Hematopoietic multipotent progenitor cell (in vitro differentiated cells): ENCODE results near the gene SEPTIN10. TPM values are rescaled to one million over a fixed set of nuclear protein-coding genes. Genes with fewer than 3 reads are reported as not detected.
"Not testable (repeated sequence)": the region's sequence is repeated elsewhere in the genome, so short reads cannot be mapped to it uniquely, and the experiment has no call there.

Experiments
- DNase-seq, 3 donors: peaks; one replicate each; pipeline ENCODE4 v3.0.0-alpha.2; 2011 to 2015; ENCODE audit warnings: low read depth in 2 of 3, low spot score in 2 of 3
- total RNA-seq: library from RNA; depleted of rRNA; stranded (reverse); fragments of >200 nt; gene quantifications from one replicate; pipeline ENCODE4 v1.2.3, GENCODE V29; 2012

The SEPTIN10 gene
- total RNA-seq, 1 donor, result 0.27 TPM

DNA sequence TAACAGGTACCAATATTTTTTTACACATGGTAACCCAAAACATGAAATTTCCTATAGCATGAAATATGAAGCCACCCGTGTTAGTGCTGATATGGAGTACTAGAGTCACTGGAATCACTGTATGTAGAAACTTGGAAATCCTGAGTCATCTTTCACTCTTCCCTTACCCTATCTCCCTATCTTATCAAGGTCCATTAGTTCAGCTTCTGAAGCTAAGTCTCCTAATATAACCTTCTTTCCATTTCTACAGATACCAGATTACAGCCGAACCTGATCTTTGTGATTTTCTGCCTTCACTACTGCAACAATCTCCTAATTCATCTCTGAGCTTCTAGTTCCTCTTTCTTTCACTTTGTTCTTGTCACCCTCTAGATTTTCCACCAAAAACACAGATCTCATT is 59.0 kb downstream of the SEPTIN10 start:
- DNase-seq, result peak in 1 of 3 donors; percentile 28

DNA sequence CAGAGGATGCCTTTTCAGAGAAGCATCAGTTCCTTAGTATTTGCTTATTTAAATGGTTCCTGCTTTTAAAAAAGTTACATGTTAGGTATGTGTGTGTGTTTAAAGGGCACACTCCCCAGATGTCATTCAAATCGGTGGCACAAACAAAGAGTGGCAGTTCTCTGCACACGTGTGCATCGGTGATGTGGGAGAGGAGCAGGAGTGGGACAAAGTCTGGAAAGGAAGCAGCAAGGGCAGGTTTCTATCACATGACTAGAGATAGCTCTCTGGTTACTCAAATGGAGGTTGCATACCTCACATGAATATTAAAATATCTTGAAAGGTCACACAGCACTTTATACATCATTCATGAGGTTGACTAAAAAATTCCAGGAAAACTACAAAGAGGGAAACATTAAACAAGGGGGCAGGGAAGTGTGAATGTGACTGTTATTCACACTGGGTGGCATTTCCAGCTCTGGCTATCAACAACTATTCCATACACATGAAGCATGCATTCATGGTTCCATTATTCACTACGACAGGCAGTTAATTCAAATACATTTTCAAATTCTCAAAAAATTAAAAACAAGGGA is 64.7 kb downstream of the SEPTIN10 start:
- no peak for DNase-seq

DNA sequence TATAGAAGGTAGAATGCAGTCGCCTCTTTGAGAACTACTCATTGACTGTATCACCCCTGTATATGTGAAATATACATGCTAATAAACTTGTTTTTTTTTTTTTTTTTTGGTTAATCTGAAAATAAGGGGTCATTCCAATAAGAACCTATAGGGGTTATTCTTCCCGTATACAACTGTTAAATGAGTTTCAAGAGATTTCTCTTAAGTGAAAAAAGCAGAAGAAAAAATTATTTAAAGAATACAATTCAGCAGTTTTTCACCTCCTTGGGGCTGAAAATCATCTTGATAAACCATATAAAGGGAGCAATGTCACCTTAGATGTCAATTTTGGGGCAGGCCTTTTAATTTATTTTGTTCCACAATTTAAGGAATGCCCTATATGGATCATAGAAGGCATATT is 66.5 kb downstream of the SEPTIN10 start:
- no peak for DNase-seq

DNA sequence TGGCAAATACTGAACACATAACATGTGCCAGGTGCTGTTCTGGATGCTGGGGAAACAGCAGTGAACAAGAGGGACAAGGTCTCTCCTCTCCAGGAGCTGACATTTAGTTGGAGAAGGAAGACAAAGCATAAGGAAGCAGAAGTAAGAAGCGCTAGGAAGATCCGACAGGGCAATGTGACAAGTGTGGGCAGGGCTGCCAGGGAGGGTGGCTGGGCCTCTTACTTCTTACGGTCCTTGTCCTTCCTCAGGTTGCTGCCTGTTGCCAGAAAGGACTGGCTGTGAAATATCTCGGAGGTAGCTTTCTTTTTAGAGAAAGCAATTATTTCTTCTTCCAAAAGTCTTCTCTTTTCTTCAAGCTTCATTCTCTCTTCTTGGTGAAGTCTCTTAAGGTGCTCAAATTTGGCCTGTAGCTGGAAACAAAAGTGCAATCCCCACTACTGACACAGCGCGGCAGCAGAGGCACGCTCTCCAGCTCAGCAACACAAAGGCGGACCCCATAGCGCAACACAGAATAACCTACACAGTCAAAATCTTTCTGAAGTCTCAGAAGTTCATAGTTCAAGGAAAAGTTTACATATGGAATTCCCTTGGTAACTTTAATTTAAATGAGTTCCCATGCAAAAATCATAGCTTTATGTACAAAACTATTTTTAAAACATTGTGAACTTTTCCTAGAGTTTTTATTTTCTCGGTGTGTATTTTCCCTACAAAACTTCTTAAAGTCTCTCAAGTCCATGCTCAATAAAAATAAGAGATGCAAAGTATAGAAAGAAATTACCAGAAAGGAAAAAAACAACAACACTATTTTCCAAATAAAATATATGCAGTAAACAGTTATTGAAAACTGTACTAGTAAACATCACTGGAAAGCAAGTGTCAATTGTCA is 67.7 kb downstream of the SEPTIN10 start:
- peak; percentile 17 to 74 (median 51) for DNase-seq

DNA sequence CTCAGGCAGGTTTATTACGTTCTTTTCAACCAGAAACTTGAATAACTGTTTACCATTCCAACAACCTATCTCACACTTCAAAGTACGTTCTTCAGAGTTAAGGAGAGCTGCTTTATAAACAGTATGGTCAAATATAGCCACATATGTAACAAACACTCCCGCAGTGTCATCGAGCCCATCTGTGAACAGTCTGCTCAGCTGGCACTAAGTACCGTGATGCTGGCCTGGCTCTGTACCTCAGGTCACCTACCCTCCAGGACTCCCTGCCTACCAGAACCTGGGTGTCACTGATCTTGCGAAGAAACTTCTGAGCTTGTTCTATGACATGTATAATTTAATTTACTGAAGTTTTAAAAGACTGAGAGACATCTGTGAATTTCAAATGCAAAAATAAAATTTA is 71.4 kb downstream of the SEPTIN10 start:
- no peak for DNase-seq

DNA sequence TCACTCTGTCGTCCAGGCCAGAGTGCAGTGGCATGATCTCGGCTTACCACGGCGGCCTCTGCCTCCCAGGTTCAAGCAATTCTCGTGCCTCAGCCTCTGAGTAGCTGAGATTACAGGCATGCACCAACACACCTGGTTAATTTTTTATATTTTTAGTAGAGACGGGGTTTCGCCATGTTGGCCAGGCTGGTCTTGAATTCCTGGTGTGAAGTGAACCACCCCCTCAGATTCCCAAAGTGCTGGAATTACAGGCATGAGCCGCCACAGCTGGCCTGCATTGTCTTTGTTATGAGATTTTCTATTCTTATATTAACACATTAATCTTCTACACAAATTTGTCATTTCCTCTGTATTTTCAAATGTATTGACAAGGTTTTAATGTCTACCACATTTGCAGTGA is 75.2 kb downstream of the SEPTIN10 start:
- DNase-seq, result no peak

DNA sequence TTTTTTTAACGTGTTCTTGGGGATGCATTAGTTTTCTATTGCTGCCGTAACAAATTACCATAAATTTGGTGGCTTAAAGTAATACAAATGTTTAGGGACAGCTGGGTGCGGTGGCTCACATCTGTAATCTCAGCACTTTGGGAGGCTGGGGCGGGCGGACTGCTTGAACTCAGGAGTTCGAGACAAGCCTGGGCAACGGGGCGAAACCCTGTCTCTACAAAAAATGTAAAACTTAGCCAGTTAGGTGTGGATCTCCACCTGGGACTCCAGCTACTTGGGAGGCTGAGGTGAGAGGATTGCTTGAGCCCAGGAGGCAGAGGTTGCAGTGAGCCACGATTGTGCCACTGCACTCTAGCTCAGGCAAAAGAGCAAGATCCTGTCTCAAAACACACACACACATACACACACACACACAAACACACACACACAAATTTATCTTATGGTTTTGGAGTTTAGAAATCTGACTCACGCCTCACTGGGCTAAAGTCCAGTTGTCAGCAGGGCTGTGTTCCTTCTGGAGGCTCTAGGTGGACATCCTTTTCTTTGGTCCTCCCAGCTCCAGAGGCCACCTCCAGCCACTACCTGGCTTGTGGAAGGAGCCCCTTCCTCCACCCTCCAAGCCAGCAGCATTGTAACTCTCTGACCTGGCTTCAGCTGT is 76.1 kb downstream of the SEPTIN10 start:
- no peak for DNase-seq

DNA sequence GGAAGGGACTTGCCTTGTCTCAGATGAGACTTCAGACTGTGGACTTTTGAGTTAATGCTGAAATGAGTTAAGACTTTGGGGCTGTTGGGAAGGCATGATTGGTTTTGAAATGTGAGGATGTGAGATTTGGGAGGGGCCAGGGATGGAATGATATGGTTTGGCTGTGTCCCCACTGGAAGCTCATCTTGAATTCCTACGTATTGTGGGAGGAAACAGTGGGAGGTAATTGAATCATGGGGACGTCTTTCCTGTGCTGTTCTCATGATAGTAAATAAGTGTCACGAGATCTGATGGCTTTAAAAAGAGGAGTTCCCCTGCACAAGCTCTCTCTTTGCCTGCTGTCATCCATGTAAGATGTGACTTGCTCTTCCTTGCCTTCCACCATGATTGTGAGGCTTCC is 77.2 kb downstream of the SEPTIN10 start:
- DNase-seq, result not testable (repeated sequence)

DNA sequence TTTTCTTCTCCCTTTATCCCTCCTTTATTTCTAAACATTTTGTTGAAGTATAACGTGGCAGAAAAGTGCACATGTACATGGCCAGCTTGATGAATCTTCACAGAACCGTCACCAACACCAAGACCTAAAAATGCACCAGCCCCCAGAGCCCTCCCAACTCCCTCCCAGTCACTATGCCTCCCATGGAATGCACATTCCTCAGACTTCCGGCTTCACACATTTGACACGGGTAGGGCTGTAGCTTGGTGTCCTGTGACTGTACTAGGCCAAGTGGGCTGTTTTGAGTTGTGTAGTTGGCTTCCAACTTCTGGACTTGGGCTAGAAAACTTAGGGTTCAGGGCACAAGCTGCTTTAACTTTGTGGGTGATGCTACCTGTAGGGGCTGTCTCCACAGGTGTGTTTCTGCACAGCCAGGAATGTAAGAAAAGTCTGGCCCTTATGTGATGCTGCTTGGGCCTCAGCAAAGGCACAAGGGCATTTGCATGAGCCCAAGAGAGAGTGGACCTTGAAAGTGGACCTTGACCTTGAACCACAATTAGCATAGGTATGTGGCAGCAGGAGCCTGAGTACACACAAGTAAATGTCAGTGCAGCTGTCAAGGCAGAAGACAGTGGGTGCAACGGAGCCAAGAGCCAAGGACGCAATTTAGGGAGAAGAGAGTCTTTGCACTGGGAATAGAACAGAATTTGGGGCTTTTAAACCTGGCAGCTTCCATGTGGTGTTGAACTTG is 78.4 kb downstream of the SEPTIN10 start:
- no peak for DNase-seq

DNA sequence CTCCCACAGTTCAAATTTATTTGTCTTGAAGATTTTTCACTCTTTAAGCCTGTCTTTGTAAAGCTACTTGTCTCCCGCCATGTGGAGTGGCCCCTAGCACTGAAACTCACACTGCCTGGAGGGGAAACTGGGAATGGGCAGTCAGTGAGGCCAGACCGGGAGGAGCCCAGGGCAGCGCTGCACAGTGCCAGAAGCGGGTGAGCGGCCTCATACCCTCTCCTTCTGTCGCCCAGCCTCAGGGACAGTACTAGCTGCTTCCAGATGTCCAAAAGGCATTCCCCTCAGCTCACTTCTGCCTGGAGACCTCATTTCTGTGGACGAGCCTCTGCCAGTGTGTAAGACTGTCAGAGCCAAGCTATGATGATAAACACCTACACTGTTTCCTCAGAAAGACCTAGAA is 79.9 kb downstream of the SEPTIN10 start:
- DNase-seq, result no peak

DNA sequence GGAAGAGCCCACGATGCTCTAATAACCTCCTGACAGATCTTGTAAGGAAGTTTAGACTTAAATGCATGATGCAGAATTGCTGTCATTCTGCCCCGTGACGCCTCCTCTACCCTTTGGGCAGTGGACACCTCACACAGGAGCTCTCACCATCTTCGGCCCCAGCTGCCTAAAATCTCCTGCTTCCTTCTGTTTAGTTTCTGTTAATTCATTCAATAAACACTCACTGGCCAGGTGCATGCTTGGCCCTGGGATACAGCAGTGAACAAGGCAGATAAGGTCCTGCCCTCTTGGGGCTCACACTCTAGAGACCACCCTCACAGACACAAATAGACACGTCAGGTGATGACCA is 81.1 kb downstream of the SEPTIN10 start:
- DNase-seq, result no peak

DNA sequence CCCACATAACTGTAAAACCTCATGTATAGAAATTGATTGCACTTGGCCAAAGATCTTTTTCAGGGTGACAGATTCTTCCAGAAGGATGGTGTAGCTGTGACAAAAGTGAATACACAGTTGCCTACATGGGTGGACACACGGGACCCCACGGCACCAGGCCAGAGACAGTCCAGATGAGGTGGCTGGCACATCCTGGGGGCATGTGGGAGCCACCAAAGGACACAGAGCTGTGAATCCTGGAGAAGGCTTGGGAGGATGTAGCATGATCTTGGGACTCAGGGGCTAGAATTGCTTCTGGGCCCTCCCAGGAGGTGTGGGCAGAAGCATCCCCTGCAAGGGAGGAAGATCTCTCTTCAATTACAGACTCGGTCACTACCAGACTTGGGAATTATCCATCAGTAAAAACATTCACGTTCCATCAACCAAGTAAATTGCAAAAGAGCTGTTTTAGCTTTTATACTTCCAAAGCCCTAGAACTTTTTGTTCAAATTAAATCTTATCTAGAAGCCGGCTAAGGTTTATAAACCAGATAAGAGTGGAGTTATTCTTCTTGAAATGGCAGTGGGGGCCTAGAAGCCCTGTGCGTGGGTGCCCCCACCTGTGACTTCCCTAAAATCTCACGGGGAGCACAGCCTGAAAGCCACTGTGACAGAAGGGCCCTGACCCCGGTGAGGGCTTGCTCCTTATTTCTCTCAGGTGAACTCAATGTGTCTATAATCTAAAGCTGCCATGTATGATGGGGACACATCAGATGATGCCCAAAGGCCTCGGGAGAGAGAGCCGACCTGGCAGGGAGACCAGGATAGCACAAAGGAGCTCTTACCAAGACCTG is 81.7 kb downstream of the SEPTIN10 start:
- no peak for DNase-seq

DNA sequence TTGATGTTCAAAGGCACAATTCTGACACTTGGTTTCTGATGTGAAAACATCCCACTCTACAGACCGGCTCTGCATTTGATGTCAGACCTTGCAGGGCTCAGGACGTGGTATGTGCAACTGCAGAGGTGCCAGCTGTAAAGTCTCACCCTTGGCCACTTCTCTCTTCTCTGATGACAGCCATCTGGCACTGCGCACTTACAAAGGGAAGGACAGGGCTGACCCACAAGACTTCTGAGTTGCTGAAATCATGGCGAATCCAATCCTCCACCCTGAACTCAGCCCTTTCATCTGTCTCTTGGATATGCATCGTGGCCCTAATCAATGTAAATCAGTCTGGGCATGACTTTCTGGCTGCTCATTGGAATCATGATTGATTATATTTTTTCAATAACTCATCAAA is 82.5 kb downstream of the SEPTIN10 start:
- DNase-seq, result no peak

DNA sequence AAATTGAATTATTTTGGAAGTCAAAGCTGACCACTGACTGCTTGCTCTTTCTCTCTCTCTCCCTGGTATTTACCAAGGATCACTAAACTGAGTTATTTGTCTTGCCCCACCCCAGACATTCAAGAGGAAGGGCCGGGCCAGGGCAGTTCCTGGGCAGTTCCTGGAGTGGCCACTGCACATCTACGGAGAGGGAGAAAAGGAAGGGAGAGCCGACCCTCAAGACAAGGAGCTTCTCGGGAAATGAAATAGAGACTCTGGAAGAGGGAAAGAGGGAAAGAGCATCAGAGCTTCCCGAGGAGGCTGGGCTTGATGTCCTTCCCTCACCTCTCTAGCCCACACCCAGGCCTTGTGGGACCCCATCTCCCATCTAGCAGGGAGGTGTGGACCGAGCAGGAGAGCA is 83.1 kb downstream of the SEPTIN10 start:
- DNase-seq, result no peak

DNA sequence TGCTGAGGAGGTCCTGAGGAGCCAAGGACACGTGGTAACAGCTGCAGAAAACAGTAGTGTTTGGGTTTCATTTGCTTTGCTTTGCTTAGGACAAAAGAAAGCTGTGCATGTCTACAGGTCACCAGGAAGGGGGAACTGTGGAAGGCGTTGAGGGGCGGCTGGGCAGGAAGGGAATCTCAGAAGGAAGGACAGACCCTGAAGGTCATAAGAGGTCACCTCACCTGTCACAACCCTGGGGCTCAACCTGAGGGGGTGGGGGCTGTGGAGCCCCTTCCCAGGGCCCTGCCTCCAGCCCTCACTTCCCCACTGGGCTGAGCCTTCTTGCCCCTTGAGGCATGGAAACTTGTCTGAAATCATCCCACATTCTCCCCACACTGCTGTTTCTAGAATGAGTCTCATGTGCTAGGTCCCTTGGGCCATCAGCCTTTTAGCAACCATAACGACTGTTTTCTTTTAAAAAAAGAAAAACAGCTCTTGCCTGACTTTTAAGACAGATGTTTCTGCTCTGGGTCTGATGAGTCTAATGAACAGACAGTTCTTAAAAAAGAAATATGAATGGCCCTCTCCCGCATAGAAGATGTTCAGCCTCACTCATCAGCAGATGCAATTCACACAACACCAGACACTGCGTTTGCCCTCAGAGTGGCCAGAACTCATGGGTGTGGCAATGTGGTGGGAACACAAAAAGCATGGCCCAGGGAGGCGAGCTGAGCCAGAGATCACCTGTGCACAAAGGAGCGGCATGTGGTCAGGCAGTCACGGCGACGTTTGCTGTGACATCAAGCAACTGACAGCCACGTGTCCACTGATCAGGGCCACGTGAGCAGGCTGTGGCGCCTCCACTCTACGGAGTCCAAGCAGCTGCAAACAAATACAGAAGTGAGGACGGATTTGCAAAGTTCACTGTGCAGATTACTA is 84.0 kb downstream of the SEPTIN10 start:
- DNase-seq, result no peak

DNA sequence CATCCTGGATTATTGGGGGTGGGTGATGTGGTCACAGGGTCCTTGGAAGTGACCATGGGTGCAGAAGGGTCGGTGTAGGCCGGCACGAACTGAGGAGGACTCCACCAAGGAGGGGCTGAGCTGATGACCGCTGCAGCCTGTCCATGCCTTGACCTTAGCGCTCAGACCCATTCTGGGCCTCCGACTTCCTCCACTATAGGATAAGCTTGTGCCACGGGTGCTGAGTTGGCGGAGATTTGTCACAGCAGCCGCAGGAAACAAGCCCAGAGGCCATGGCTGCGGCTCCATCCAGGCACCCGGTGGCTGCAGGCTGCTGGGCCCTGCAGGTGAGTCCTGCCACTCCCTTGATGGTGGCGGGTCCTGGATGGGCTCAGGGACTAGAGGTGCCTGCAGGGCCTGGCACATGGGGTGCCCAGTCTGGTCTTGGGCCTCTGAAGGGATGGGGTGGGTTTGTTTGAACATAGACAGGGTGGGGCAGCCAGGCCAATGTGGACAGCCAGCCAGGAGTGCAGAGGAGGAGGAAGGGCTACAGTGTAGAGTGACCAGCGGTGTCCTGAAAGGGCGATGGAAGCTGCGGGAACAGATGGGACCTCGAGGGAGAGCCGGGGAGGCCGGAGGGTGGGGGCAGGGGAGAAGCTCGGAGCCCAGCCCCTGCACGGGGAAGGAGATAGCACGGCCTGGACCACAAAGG is 84.8 kb downstream of the SEPTIN10 start:
- DNase-seq, result no peak

DNA sequence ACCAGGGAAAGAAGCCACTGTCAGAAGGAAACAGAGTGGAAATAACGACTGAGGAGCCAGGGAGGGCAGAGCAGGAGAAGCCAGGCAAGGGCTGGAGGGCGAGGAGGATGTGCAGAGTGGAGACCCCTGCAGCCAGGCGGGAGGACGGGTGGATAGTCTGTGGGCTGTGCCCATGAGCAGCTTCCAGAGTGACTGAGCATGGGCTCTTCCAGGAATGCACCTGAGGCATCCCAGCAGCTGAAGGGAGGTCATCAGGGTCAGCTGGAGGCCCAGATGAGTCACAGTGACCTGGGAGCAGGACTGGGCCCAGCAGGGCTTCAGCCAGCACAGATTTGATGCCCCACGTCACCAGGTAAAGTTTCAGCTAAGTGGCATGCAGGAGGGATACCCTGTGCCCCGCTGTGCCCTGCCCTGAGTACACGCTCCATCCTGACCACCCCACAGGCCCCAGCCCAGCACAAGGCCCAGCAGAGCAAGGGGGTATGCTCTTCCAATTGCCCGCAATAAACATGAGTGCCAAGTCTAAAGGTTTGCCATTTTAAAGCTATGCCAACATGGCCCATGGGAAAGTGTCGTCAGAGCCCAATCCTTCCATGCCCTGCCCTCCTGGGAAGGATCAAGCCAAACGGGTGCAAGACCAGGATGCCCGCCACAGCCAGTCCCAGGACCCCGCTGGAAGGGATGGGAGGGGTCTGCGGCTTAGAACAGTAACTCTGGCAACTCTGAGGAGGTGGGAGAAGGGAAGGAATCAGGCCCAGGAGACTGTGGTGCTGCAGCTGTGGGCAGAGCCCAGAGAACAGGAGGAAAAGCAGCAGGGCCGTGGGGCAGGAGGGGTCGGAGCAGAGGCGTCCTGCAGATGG is 85.7 kb downstream of the SEPTIN10 start:
- DNase-seq, result no peak

DNA sequence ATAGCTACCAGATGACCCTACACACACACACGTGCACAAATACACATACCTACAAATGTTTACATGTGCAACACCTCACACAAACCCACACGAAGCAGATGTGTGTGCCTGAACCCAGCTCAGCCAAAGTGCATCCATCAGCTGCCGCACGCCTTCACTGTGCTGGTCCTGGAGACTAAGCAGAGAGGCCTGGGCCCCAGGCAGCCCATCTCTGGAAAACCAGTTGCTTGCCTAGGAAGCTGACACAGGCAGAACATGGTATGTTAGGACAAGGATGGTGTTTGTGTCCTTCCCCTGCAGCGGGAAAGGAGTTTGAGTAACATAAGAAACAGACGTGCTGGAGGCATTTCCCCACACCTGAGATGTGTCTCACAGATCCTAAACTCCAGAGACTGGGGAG is 86.7 kb downstream of the SEPTIN10 start:
- no peak for DNase-seq
